Gastroesophageal sphincter (tissue), 4 donors: ENCODE measurements around the gene FAM114A1. TPM values are rescaled to one million over a fixed set of nuclear protein-coding genes. Genes with fewer than 3 reads are reported as not detected.
"Not testable (repeated sequence)": the region's sequence is repeated elsewhere in the genome, so short reads cannot be mapped to it uniquely, and the experiment has no call there.

Experiments
- ATAC-seq: fragments of 150-250 bp; one replicate; pipeline ENCODE4 v1.9.1; 2016; ENCODE audit warnings: mild to moderate bottlenecking, moderate library complexity
- H3K27ac ChIP-seq, 4 donors: fragments of 200-600 bp; sonication (generic) in 3 of 4; 1 replicate in 3 of 4; 2 replicates in 1 of 4; pipeline ENCODE4 v1.5.1; 2016 to 2019
- H3K27me3 ChIP-seq: fragments of 200-600 bp; sonication (generic); one replicate; pipeline ENCODE4 v1.5.1; 2019
- H3K36me3 ChIP-seq, 2 donors: fragments of 200-600 bp; sonication (generic); one replicate each; pipeline ENCODE4 v1.5.1; 2019; ENCODE audit warnings: control low read depth in 1 of 2
- H3K4me1 ChIP-seq, 3 donors: fragments of 200-600 bp; sonication (generic); 1 replicate in 2 of 3; 2 replicates in 1 of 3; pipeline ENCODE4 v1.5.1; 2016 to 2019; ENCODE audit warnings: control low read depth in 2 of 3
- H3K4me3 ChIP-seq, 2 donors: fragments of 200-600 bp; sonication (generic); one replicate each; pipeline ENCODE4 v1.5.1; 2019; ENCODE audit warnings: mild to moderate bottlenecking in 1 of 2, moderate library complexity in 1 of 2
- H3K9me3 ChIP-seq, 3 donors: fragments of 200-600 bp; sonication (generic); one replicate each; pipeline ENCODE4 v1.5.1; 2017 to 2019; ENCODE audit warnings: control low read depth in 2 of 3
- CTCF ChIP-seq, 4 experiments: fragments of 200-600 bp in 2 of 4; fragments of 450-650 bp in 2 of 4; sonication (generic) in 1 of 4; IDR thresholded peaks; one replicate each; pipeline ENCODE4 v1.5.1; 2017 to 2019; ENCODE audit warnings: antibody characterized with exemption in 4 of 4, mild to moderate bottlenecking in 2 of 4, moderate library complexity in 2 of 4
- EP300 ChIP-seq: sonication (generic); formaldehyde crosslinking; IDR thresholded peaks from one replicate; pipeline ENCODE4 v1.6.1; 2017; ENCODE audit warnings: antibody characterized with exemption, mild to moderate bottlenecking
- POLR2A ChIP-seq, 2 donors: fragments of 450-650 bp; IDR thresholded peaks; one replicate each; pipeline ENCODE4 v1.6.1; 2017; ENCODE audit warnings: antibody characterized with exemption in 2 of 2, mild to moderate bottlenecking in 2 of 2, moderate library complexity in 1 of 2
- POLR2AphosphoS5 ChIP-seq: sonication (generic); formaldehyde crosslinking; IDR thresholded peaks from one replicate; pipeline ENCODE4 v1.6.1; 2017; ENCODE audit warnings: antibody characterized with exemption
- WGBS, 2 donors: methylation state at CpG; one replicate each; pipeline ENCODE4 v1.1.5; 2018; ENCODE audit warnings: low coverage in 1 of 2; 5-methylcytosine and 5-hydroxymethylcytosine counted together
- total RNA-seq, 4 donors: library from RNA; depleted of rRNA; stranded (reverse); fragments of >200 nt; gene quantifications; one replicate each; pipeline ENCODE4 v1.1.0, GENCODE V29; 2016

Gene FAM114A1
- total RNA-seq, 4 donors from 2014 or later, result 90.0 to 155 (median 98.4) TPM

- Histone ChIP-seq H3K4me3 (no peak overlapping the region), H3K36me3 (peaks cover 2 to 90% of the 10 kb centered on the region in 2 donors), H3K4me1 (peaks cover 0 to 19% (median 4%) of the 10 kb centered on the region in 3 donors), H3K9me3 (no peaks in the 10 kb centered on the region), H3K27me3 (no peaks in the 10 kb centered on the region), H3K27ac (no peak overlapping the region)
- WGBS, 2 donors, result 90 to 97% methylated on average over 3 of the region's 3 CpGs
- TF ChIP-seq POLR2A (IDR thresholded peaks at IDR 0.05), result no peak
- TF ChIP-seq POLR2AphosphoS5, result no peak
- no peak for TF ChIP-seq EP300
- TF ChIP-seq CTCF (IDR thresholded peaks at IDR 0.05), result no peak
- ATAC-seq, result no peak
These were observed 41.4 kb downstream of the FAM114A1 start for GRCh38 chr4:38909015-38909414.

- ATAC-seq, result no peak
- no peaks in the 10 kb centered on the region for H3K27me3 ChIP-seq
- whole genome bisulfite sequencing, 2 donors, result 85 to 89% methylated on average over 3 to 4 of the region's 4 CpGs
- H3K36me3 ChIP-seq, result peaks cover 2 to 95% of the 10 kb centered on the region in 2 donors
- no peaks in the 10 kb centered on the region for H3K9me3 ChIP-seq
- H3K4me3 ChIP-seq, result no peak overlapping the region
- H3K27ac ChIP-seq, result no peak overlapping the region
- TF ChIP-seq POLR2A (IDR thresholded peaks at IDR 0.05) (no peak), CTCF (IDR thresholded peaks at IDR 0.05) (no peak), EP300 (no peak), POLR2AphosphoS5 (no peak)
- peaks cover 0 to 2% (median 0%) of the 10 kb centered on the region in 3 donors for H3K4me1 ChIP-seq
These were observed 43.7 kb downstream of the FAM114A1 start for GRCh38 chr4:38911257-38911656.

- no peaks in the 10 kb centered on the region for H3K9me3 ChIP-seq
- no peak overlapping the region for H3K27ac ChIP-seq
- peaks cover 0 to 96% of the 10 kb centered on the region in 2 donors for H3K36me3 ChIP-seq
- no peaks in the 10 kb centered on the region for H3K27me3 ChIP-seq
- no peaks in the 10 kb centered on the region for H3K4me1 ChIP-seq
- no peak overlapping the region for H3K4me3 ChIP-seq
- ATAC-seq, result no peak
- TF ChIP-seq EP300, result no peak
- TF ChIP-seq POLR2AphosphoS5, result no peak
- TF ChIP-seq POLR2A (IDR thresholded peaks at IDR 0.05), result no peak
- TF ChIP-seq CTCF (IDR thresholded peaks at IDR 0.05), result no peak
- 55 to 74% methylated on average over 7 of the region's 8 CpGs for WGBS, 2 donors
These were observed 47.2 kb downstream of the FAM114A1 start for GRCh38 chr4:38914854-38915253.

GRCh38 chr4:38916267-38916666 is 48.7 kb downstream of the FAM114A1 start:
- not testable (repeated sequence) for H3K4me3 ChIP-seq, H3K4me1 ChIP-seq, ATAC-seq, H3K9me3 ChIP-seq, H3K27me3 ChIP-seq, H3K27ac ChIP-seq
- H3K36me3 ChIP-seq, result peaks cover 0 to 96% of the 10 kb centered on the region in 2 donors
- WGBS, 2 donors, result 97 to 100% methylated on average over 3 to 5 of the region's 5 CpGs

- Histone ChIP-seq H3K36me3 (peaks cover 0 to 100% of the 10 kb centered on the region in 2 donors), H3K4me3 (no peak overlapping the region), H3K4me1 (no peaks in the 10 kb centered on the region), H3K27me3 (no peaks in the 10 kb centered on the region), H3K9me3 (no peaks in the 10 kb centered on the region), H3K27ac (no peak overlapping the region)
- 71 to 90% methylated on average over 5 to 8 of the region's 8 CpGs for WGBS, 2 donors
- TF ChIP-seq CTCF (IDR thresholded peaks at IDR 0.05) (no peak), EP300 (no peak), POLR2AphosphoS5 (no peak), POLR2A (IDR thresholded peaks at IDR 0.05) (no peak)
- ATAC-seq, result no peak
These were observed 49.9 kb downstream of the FAM114A1 start for GRCh38 chr4:38917481-38918025.
